LNCAP (cell line): Measurements from ENCODE around the gene TRIM2.

Experiments used
- CTCF ChIP-seq: fragments of 450-650 bp; IDR thresholded peaks from 2 replicates; pipeline ENCODE4 v1.5.1; 2017; ENCODE audit warnings: mild to moderate bottlenecking

The TRIM2 gene

GRCh38 chr4:153327247-153327646, 123.0 kb downstream of the TRIM2 start:
- TF ChIP-seq CTCF, result no peak

- TF ChIP-seq CTCF, result no peak
Observed at GRCh38 chr4:153332936-153333335, 128.7 kb downstream of the TRIM2 start.

- no peak for TF ChIP-seq CTCF
Observed at GRCh38 chr4:153333874-153334273, 129.6 kb downstream of the TRIM2 start.

- no peak for TF ChIP-seq CTCF
Observed at GRCh38 chr4:153335665-153336064, 131.4 kb downstream of the TRIM2 start.

- TF ChIP-seq CTCF, result no peak
Observed at GRCh38 chr4:153337686-153338085, 133.4 kb downstream of the TRIM2 start.

- no peak for TF ChIP-seq CTCF
Observed at GRCh38 chr4:153341575-153342090, 137.4 kb downstream of the TRIM2 start.

- no peak for TF ChIP-seq CTCF
Observed at GRCh38 chr4:153342751-153343552, 138.7 kb downstream of the TRIM2 start.
